Measurements from ENCODE around the gene IGLL1.
"Not testable (repeated sequence)": the region's sequence is repeated elsewhere in the genome, so short reads cannot be mapped to it uniquely, and the experiment has no call there.

The IGLL1 gene

DNA sequence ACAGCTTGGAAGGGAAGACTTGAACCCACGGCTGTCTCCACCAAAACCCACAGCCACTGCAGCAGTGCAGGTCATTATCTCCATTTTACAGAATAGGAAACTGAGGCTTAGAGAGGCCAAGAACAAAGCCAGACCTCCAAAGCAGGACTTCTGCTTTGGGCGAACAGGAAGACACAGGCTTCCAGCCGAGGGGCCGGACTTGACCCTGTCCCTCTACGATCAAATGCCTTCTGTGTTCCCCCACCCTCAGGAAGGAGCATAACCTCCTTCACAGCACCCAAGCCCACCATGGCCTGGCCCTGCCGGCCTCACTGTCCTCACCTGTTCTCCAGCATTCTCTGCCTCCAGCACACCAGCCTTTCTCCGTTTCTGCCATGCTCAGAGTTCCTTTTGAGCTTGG lies 15.8 kb downstream of the IGLL1 start:
- H3K4me3 ChIP-seq (ENCODE audit: insufficient read depth, low read depth, low read length) = no peak overlapping the region
- H3K4me1 ChIP-seq (ENCODE audit: control insufficient read depth, insufficient read depth, low read length) = peaks cover 17% of the 10 kb centered on the region
- H3K27ac ChIP-seq (ENCODE audit: insufficient read depth, low read depth, low read length, poor library complexity, severe bottlenecking) = no peak overlapping the region
- 93% methylated on average over 7 of the region's 7 CpGs for WGBS, 2 experiments
- no peaks in the 10 kb centered on the region for H3K36me3 ChIP-seq (ENCODE audit: control insufficient read depth, insufficient read depth, low read length)
- H3K27me3 ChIP-seq (ENCODE audit: control insufficient read depth, insufficient read depth, low read length, poor library complexity, severe bottlenecking) = peaks cover 32% of the 10 kb centered on the region
- H3K9me3 ChIP-seq (ENCODE audit: control insufficient read depth, low read length) = no peaks in the 10 kb centered on the region

DNA sequence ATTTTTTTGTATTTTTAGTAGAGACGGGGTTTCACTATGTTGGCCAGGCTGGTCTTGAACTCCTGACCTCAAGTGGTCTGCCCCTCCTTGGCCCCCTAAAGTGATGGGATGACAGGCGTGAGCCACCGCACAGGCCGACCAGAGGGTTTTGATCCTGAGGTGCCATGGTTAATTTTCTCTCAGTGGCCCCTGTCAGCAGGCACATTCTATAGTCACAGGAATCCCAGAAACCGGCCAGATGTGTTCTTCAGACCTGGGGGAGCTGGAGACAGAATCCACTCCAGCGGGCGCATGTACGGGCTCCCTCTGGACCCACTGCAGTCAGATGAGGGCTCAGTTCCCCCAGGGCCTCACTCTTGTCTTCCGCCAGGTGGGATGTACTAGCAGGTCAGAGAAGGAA lies 17.0 kb downstream of the IGLL1 start:
- Histone ChIP-seq H3K27ac (ENCODE audit: insufficient read depth, low read depth, low read length, poor library complexity, severe bottlenecking) (no peak overlapping the region), H3K4me3 (ENCODE audit: insufficient read depth, low read depth, low read length) (no peak overlapping the region), H3K27me3 (ENCODE audit: control insufficient read depth, insufficient read depth, low read length, poor library complexity, severe bottlenecking) (peaks cover 32% of the 10 kb centered on the region), H3K9me3 (ENCODE audit: control insufficient read depth, low read length) (no peaks in the 10 kb centered on the region), H3K36me3 (ENCODE audit: control insufficient read depth, insufficient read depth, low read length) (no peaks in the 10 kb centered on the region), H3K4me1 (ENCODE audit: control insufficient read depth, insufficient read depth, low read length) (peaks cover 17% of the 10 kb centered on the region)
- WGBS, 2 experiments = 93 to 95% methylated on average over 9 of the region's 9 CpGs

DNA sequence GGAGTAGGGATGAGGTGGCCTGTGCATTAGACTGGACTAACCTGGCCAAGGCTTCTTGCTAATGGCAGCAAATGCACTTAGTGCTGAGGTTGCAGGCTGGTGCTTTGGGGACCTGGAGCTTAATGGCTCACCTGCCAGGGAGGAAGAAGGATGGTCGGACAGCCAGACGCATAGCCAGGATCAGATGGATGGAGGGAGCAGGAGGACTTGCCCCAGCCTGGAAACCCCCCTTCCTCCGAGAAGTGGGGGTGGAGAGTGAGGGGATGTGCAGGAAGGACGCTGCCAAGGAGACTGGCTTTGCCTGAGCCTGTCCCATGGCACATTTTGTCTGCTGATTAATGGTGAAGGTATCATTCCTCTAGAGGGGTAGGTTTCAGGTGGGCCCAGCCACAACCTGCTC lies 17.9 kb downstream of the IGLL1 start:
- 95 to 96% methylated on average over 4 of the region's 4 CpGs for WGBS, 2 experiments
- Histone ChIP-seq H3K27ac (ENCODE audit: insufficient read depth, low read depth, low read length, poor library complexity, severe bottlenecking) (no peak overlapping the region), H3K9me3 (ENCODE audit: control insufficient read depth, low read length) (no peaks in the 10 kb centered on the region), H3K4me3 (ENCODE audit: insufficient read depth, low read depth, low read length) (no peak overlapping the region), H3K4me1 (ENCODE audit: control insufficient read depth, insufficient read depth, low read length) (peaks cover 10% of the 10 kb centered on the region), H3K27me3 (ENCODE audit: control insufficient read depth, insufficient read depth, low read length, poor library complexity, severe bottlenecking) (peaks cover 28% of the 10 kb centered on the region), H3K36me3 (ENCODE audit: control insufficient read depth, insufficient read depth, low read length) (no peaks in the 10 kb centered on the region)

DNA sequence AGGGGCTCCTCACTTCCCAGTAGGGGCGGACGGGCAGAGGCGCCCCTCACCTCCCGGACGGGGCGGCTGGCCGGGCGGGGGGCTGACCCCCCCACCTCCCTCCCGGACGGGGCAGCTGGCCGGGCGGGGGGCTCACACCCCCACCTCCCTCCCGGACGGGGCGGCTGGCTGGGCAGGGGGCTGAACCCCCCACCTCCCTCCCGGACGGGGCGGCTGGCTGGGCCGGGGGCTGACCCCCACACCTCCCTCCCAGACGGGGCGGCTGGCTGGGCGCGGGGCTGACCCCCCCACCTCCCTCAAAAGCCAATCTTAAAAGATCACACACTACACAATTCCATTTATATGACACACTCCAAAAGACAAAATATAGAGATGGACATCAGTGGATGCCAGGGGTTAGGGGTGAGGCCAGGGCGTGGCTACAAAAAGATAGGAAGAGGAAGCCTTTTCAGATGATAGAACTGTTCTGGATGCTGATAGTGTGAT lies 19.0 kb downstream of the IGLL1 start:
- H3K4me3 ChIP-seq (ENCODE audit: insufficient read depth, low read depth, low read length); H3K27ac ChIP-seq (ENCODE audit: insufficient read depth, low read depth, low read length, poor library complexity, severe bottlenecking); H3K4me1 ChIP-seq (ENCODE audit: control insufficient read depth, insufficient read depth, low read length); H3K9me3 ChIP-seq (ENCODE audit: control insufficient read depth, low read length); H3K36me3 ChIP-seq (ENCODE audit: control insufficient read depth, insufficient read depth, low read length): not testable (repeated sequence)
- 87 to 88% methylated on average over 22 to 24 of the region's 24 CpGs for WGBS, 2 experiments
- H3K27me3 ChIP-seq (ENCODE audit: control insufficient read depth, insufficient read depth, low read length, poor library complexity, severe bottlenecking) = peaks cover 17% of the 10 kb centered on the region

DNA sequence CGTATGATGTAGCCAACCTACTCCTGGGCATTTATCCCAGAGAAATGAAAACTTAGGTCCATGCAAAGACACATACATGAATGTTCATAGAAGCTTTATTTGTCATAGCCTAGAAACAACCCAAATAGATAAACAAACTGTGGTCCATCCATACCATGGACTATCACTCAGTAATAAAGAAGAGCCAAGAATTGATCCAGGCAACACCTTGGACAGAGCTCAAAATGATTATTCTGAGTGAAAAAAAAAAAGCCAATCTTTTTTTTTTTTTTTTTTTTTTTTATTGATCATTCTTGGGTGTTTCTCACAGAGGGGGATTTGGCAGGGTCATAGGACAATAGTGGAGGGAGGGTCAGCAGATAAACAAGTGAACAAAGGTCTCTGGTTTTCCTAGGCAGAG lies 19.9 kb downstream of the IGLL1 start:
- not testable (repeated sequence) for H3K4me3 ChIP-seq (ENCODE audit: insufficient read depth, low read depth, low read length); H3K36me3 ChIP-seq (ENCODE audit: control insufficient read depth, insufficient read depth, low read length); H3K9me3 ChIP-seq (ENCODE audit: control insufficient read depth, low read length); H3K27ac ChIP-seq (ENCODE audit: insufficient read depth, low read depth, low read length, poor library complexity, severe bottlenecking); H3K4me1 ChIP-seq (ENCODE audit: control insufficient read depth, insufficient read depth, low read length)
- H3K27me3 ChIP-seq (ENCODE audit: control insufficient read depth, insufficient read depth, low read length, poor library complexity, severe bottlenecking) = peaks cover 11% of the 10 kb centered on the region
- WGBS, 2 experiments = 95 to 96% methylated on average over 1 of the region's 1 CpG

DNA sequence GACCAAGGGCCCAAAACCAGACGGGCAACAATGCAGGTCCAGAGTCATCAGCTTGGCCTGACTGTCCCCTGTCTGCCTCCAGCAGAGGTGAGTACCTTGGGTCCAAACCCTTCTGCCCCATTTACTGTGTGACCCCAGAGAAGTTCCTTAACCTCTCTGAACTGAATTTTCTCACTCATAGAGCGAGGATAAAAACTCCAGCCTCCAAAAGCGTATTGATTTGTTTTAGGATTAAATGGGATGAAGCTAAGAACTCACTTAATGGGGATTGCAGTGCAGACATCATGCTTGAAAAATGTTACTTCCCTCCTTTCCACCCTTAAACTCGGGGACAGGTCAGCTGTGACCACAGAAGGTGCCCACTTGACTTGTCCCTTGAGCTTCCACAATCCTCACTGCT lies 22.6 kb downstream of the IGLL1 start:
- H3K27me3 ChIP-seq (ENCODE audit: control insufficient read depth, insufficient read depth, low read length, poor library complexity, severe bottlenecking) = peaks cover 5% of the 10 kb centered on the region
- H3K36me3 ChIP-seq (ENCODE audit: control insufficient read depth, insufficient read depth, low read length) = no peaks in the 10 kb centered on the region
- 89 to 95% methylated on average over 4 of the region's 4 CpGs for WGBS, 2 experiments
- H3K9me3 ChIP-seq (ENCODE audit: control insufficient read depth, low read length) = no peaks in the 10 kb centered on the region
- no peaks in the 10 kb centered on the region for H3K4me1 ChIP-seq (ENCODE audit: control insufficient read depth, insufficient read depth, low read length)
- H3K27ac ChIP-seq (ENCODE audit: insufficient read depth, low read depth, low read length, poor library complexity, severe bottlenecking) = no peak overlapping the region
- H3K4me3 ChIP-seq (ENCODE audit: insufficient read depth, low read depth, low read length) = no peak overlapping the region

DNA sequence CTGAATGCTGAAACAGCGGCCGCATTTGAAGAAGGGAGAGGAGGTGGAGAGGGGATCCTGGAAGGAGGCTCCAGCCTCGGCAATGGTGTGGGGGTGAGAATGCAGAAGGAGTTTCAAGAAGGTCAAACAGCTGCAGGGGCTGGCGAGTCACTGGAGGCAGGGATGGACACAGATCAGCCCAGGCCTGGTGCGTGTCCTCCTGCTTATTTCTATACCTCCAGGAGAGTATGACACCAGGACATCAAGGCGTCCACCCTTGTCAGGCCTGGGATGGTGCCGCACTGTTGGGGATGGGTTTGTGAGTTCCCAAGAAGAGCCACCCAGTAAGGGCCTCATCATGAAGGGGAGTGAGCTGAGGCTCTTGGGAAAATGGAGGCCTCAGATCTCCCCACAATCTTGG lies 23.1 kb downstream of the IGLL1 start:
- Histone ChIP-seq H3K4me1 (ENCODE audit: control insufficient read depth, insufficient read depth, low read length) (no peaks in the 10 kb centered on the region), H3K36me3 (ENCODE audit: control insufficient read depth, insufficient read depth, low read length) (no peaks in the 10 kb centered on the region), H3K4me3 (ENCODE audit: insufficient read depth, low read depth, low read length) (no peak overlapping the region), H3K27ac (ENCODE audit: insufficient read depth, low read depth, low read length, poor library complexity, severe bottlenecking) (no peak overlapping the region), H3K9me3 (ENCODE audit: control insufficient read depth, low read length) (no peaks in the 10 kb centered on the region), H3K27me3 (ENCODE audit: control insufficient read depth, insufficient read depth, low read length, poor library complexity, severe bottlenecking) (peaks cover 5% of the 10 kb centered on the region)
- 83 to 88% methylated on average over 7 of the region's 7 CpGs for WGBS, 2 experiments

DNA sequence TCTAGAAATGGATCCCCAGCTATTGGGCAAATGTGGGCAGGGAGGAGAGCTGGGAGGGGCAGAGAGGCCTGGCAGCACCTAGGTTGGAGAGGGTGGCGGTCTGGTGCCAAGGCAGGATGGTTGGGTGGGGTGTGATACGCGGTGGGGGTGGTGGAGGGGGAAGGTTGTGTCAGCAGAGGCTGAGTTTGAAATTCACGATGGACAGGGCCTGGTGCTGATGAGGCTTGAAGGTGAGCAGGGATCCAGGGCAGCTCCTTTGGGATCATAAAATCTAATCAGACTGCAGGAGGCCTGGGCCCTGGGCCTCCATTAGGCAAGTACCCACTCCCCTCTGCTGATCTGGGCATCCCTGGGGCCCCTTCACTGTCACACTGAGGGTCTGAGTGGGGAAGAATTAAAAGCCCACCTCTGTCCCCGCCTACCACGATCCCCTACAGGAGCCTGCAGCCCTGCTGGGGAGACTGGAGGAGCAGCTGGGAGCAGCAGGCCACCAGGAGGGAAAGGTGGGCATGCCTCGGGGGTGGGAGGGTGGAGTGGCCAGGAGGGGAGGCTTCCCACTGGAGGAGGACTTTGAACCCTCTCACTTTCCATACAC lies 24.0 kb downstream of the IGLL1 start:
- H3K27me3 ChIP-seq (ENCODE audit: control insufficient read depth, insufficient read depth, low read length, poor library complexity, severe bottlenecking) = peaks cover 5% of the 10 kb centered on the region
- H3K4me1 ChIP-seq (ENCODE audit: control insufficient read depth, insufficient read depth, low read length) = no peaks in the 10 kb centered on the region
- H3K27ac ChIP-seq (ENCODE audit: insufficient read depth, low read depth, low read length, poor library complexity, severe bottlenecking) = no peak overlapping the region
- 65 to 69% methylated on average over 7 of the region's 7 CpGs for WGBS, 2 experiments
- H3K36me3 ChIP-seq (ENCODE audit: control insufficient read depth, insufficient read depth, low read length) = no peaks in the 10 kb centered on the region
- H3K4me3 ChIP-seq (ENCODE audit: insufficient read depth, low read depth, low read length) = no peak overlapping the region
- H3K9me3 ChIP-seq (ENCODE audit: control insufficient read depth, low read length) = no peaks in the 10 kb centered on the region

DNA sequence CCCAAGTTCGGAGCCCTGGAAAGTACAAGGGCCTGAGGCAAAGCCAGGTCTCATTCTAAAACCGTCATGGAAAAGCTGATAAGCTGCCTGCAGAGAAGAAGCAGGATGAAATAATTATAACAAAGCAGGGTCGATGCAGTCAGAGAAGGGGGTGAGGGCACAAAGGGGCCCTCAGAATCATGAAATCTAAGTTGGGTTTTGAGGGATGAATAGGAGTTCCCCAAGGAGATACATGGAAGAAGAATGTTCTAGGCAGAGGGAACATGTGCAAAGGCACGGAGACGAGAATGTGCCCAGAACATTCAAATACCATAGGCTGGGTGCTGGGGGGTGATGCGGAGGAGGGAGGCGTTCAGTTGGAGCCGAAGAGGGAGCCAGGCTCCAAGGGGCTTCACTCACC lies 25.0 kb downstream of the IGLL1 start:
- H3K27me3 ChIP-seq (ENCODE audit: control insufficient read depth, insufficient read depth, low read length, poor library complexity, severe bottlenecking) = peaks cover 5% of the 10 kb centered on the region
- H3K36me3 ChIP-seq (ENCODE audit: control insufficient read depth, insufficient read depth, low read length) = no peaks in the 10 kb centered on the region
- 88 to 89% methylated on average over 8 of the region's 8 CpGs for WGBS, 2 experiments
- H3K27ac ChIP-seq (ENCODE audit: insufficient read depth, low read depth, low read length, poor library complexity, severe bottlenecking) = no peak overlapping the region
- H3K4me1 ChIP-seq (ENCODE audit: control insufficient read depth, insufficient read depth, low read length) = no peaks in the 10 kb centered on the region
- no peak overlapping the region for H3K4me3 ChIP-seq (ENCODE audit: insufficient read depth, low read depth, low read length)
- no peaks in the 10 kb centered on the region for H3K9me3 ChIP-seq (ENCODE audit: control insufficient read depth, low read length)

DNA sequence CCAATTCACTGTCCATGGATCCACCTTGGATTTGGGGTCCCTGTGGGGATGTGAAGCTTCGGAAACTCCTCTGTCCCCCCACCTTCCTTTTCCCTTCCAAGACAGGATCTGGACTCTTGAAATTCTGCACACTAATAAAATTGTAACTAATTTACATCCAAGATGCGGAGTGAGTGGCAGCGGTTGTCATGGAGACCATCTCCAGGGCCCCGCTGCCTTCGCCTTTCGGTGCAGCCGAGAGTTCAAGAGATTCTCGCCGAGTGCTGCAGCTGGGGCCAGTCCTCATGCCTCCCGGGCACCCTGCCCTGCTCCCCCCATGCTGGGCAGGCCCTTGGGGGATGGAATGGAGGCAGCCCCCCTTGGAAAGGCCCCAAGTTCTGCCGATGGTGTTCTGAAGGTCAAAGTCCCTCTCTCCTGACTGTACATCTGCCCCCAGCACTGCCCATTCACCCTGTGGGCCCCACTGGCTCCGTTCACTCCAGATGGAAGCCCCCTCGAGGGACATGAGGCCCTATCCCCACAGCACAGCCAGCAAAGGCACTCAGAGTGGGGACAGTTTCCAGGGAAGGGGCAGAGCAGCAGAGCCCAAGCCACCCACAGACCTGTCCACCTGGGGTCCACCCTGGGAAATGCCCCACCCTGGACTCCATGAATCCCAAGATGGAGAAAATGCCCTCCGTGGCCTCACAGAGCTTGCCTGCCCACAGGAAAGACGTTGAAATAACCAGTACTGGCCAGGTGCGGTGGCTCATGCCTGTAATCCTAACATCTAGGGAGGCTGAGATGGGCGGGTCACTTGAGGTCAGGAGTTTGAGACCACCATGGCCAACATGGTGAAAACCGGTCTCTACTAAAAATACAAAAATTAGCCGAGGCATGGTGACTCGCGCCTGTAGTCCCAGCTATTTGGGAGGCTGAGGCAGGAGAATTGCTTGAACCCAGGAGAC lies 25.9 kb downstream of the IGLL1 start:
- Histone ChIP-seq H3K9me3 (ENCODE audit: control insufficient read depth, low read length) (no peaks in the 10 kb centered on the region), H3K36me3 (ENCODE audit: control insufficient read depth, insufficient read depth, low read length) (no peaks in the 10 kb centered on the region), H3K4me3 (ENCODE audit: insufficient read depth, low read depth, low read length) (no peak overlapping the region), H3K27me3 (ENCODE audit: control insufficient read depth, insufficient read depth, low read length, poor library complexity, severe bottlenecking) (peaks cover 5% of the 10 kb centered on the region), H3K27ac (ENCODE audit: insufficient read depth, low read depth, low read length, poor library complexity, severe bottlenecking) (no peak overlapping the region), H3K4me1 (ENCODE audit: control insufficient read depth, insufficient read depth, low read length) (no peaks in the 10 kb centered on the region)
- WGBS, 2 experiments = 89 to 94% methylated on average over 21 of the region's 21 CpGs

All from ectodermal cell (in vitro differentiated cells).